Peyer's patch (tissue), 4 donors: Measurements from ENCODE around the gene GAS6.

Source experiments
- CTCF ChIP-seq, 6 experiments: fragments of 450-650 bp in 4 of 6; fragments of 200-600 bp in 2 of 6; sonication (generic) in 1 of 6; IDR thresholded peaks; one replicate each; pipeline ENCODE4 v1.5.1; 2017 to 2019; ENCODE audit warnings: antibody characterized with exemption in 6 of 6, mild to moderate bottlenecking in 3 of 6, moderate library complexity in 1 of 6
- POLR2A ChIP-seq, 2 donors: fragments of 450-650 bp; IDR thresholded peaks; one replicate each; pipeline ENCODE4 v1.5.1; 2017; ENCODE audit warnings: antibody characterized with exemption in 2 of 2, mild to moderate bottlenecking in 2 of 2, moderate library complexity in 2 of 2

- TF ChIP-seq CTCF (IDR thresholded peaks at IDR 0.05) (no peak), POLR2A (IDR thresholded peaks at IDR 0.05) (no peak)
Observed at GRCh38 chr13:113850722-113851479, 13.0 kb downstream of the GAS6 start.
